ENCODE measurements around the gene MRPL52. TPM values are rescaled to one million over a fixed set of nuclear protein-coding genes. Genes with fewer than 3 reads are reported as not detected.

The MRPL52 gene
- total RNA-seq, 2 donors from 2014 or later = 192 to 204 TPM

GRCh38 chr14:22884076-22884737 lies 54.5 kb downstream of the MRPL52 start:
- H3K27me3 Mint-ChIP-seq (ENCODE audit: insufficient read depth) = peaks cover 25% of the 10 kb centered on the region
- peaks cover 34% of the 10 kb centered on the region for H3K4me1 Mint-ChIP-seq
- Histone ChIP-seq H3K36me3 (ENCODE audit: control insufficient read depth, insufficient read depth, low read length) (no peaks in the 10 kb centered on the region), H3K27ac (ENCODE audit: low read depth, low read length) (peak overlapping the region; percentile 69), H3K4me1 (ENCODE audit: control insufficient read depth, insufficient read depth, low read length) (peaks cover 22% of the 10 kb centered on the region), H3K9me3 (ENCODE audit: control insufficient read depth, low read length) (no peaks in the 10 kb centered on the region), H3K9ac (ENCODE audit: extremely low read depth, low read length, poor library complexity, severe bottlenecking) (no peak overlapping the region), H3K27me3 (ENCODE audit: control insufficient read depth, insufficient read depth, low read length, poor library complexity, severe bottlenecking) (peaks cover 4% of the 10 kb centered on the region), H3K4me3 (ENCODE audit: low read length) (no peak overlapping the region)
- TF ChIP-seq CTCF (conservative IDR thresholded peaks at IDR 0.05) = no peak
- H3K4me3 Mint-ChIP-seq = no peak overlapping the region
- H3K36me3 Mint-ChIP-seq (ENCODE audit: low read depth) = peaks cover 3% of the 10 kb centered on the region
- 91 to 97% methylated on average over 6 to 7 of the region's 7 CpGs for WGBS, 2 experiments (ENCODE audit: insufficient coverage in 1 of 2, insufficient read length in 1 of 2)
- peak overlapping the region; percentile 5 for H3K27ac Mint-ChIP-seq
- DNase-seq = no peak
- H3K9me3 Mint-ChIP-seq = peaks cover 2% of the 10 kb centered on the region

Other genes starting within 250 kb of the MRPL52 start
- 100 to 1,000 TPM; 176 to 193 TPM for gene DAD1, start 240.7 kb upstream of the MRPL52 start, total RNA-seq
- gene ABHD4, start 231.6 kb upstream of the MRPL52 start, total RNA-seq = 10 to 100 TPM; 68.3 to 77.7 TPM
- not detected for gene OR6J1, start 185.5 kb upstream of the MRPL52 start, total RNA-seq
- gene OXA1L, start 63.2 kb upstream of the MRPL52 start, total RNA-seq = 100 to 1,000 TPM; 114 TPM
- gene SLC7A7, start 14.5 kb upstream of the MRPL52 start, total RNA-seq = 10 to 100 TPM; 16.7 to 17.0 TPM
- 100 to 1,000 TPM; 181 to 220 TPM for gene MMP14, start 6.7 kb downstream of the MRPL52 start, total RNA-seq
- gene LRP10, start 41.9 kb downstream of the MRPL52 start, total RNA-seq = 10 to 100 TPM; 28.9 to 41.5 TPM
- 1 to 10 TPM in 1 of 2 donors, under 1 TPM in 1; 0.77 to 1.2 TPM for gene REM2, start 53.3 kb downstream of the MRPL52 start, total RNA-seq
- gene RBM23, start 89.3 kb downstream of the MRPL52 start, total RNA-seq = 10 to 100 TPM; 52.0 to 68.6 TPM
- 100 to 1,000 TPM; 111 to 112 TPM for gene PRMT5, start 99.5 kb downstream of the MRPL52 start, total RNA-seq
- gene HAUS4, start 127.2 kb downstream of the MRPL52 start, total RNA-seq = 10 to 100 TPM; 43.2 to 57.1 TPM
- 10 to 100 TPM; 34.2 to 51.4 TPM for gene AJUBA, start 152.7 kb downstream of the MRPL52 start, total RNA-seq
- 1 to 10 TPM; 7.0 to 9.4 TPM for gene C14orf93, start 180.3 kb downstream of the MRPL52 start, total RNA-seq
- 100 to 1,000 TPM; 227 to 257 TPM for gene PSMB5, start 205.0 kb downstream of the MRPL52 start, total RNA-seq
- not detected for gene PSMB11, start 212.3 kb downstream of the MRPL52 start, total RNA-seq
- gene CDH24, start 227.6 kb downstream of the MRPL52 start, total RNA-seq = 10 to 100 TPM; 16.9 to 17.2 TPM